PC-3 (cell line): Measurements from ENCODE around the gene CANT1. TPM values are rescaled to one million over a fixed set of nuclear protein-coding genes. Genes with fewer than 3 reads are reported as not detected.

ENCODE experiments used
- ATAC-seq: fragments of 200-7000 bp; cut with Tn5 transposase; 2 replicates; pipeline ENCODE4 v1.9.1; 2020; ENCODE audit warnings: mild to moderate bottlenecking, moderate library complexity
- BruUV-seq: library from RNA; stranded (reverse); fragments of 400-500 nt; replicated peaks from 2 replicates; lab custom pipeline; 2021; lab: Mats Ljungman, UMichigan
- CTCF ChIA-PET: fragments of 300-600 bp; sonication (Branson Sonifier 250); formaldehyde crosslinking; loops from one replicate; lab custom pipeline; 2022; ENCODE audit warnings: antibody characterized with exemption; lab: Charles Lee
- POLR2A ChIA-PET: fragments of 300-600 bp; sonication (Branson Sonifier 250); formaldehyde crosslinking; loops from one replicate; lab custom pipeline; 2022; ENCODE audit warnings: antibody characterized with exemption; ENCODE audit not compliant: unreplicated experiment; lab: Charles Lee
- DNase-seq: peaks from one replicate; pipeline ENCODE4 v3.0.0-alpha.2; 2015
- H2AFZ ChIP-seq: fragments of 300-600 bp; sonication (generic); 2 replicates; pipeline ENCODE4 v1.6.0; 2016; ENCODE audit warnings: antibody characterized with exemption, low read length
- H3F3A ChIP-seq: fragments of 300-600 bp; sonication (generic); one replicate; pipeline ENCODE4 v1.6.0; 2017; ENCODE audit warnings: antibody characterized with exemption, low read length, control low read depth, mild to moderate bottlenecking; ENCODE audit not compliant: unreplicated experiment
- H3K27ac ChIP-seq: fragments of 300-600 bp; sonication (generic); 2 replicates; pipeline ENCODE4 v1.5.1; 2016; ENCODE audit warnings: mild to moderate bottlenecking, low read length
- H3K27me3 ChIP-seq: fragments of 300-600 bp; sonication (generic); 2 replicates; pipeline ENCODE4 v1.6.1; 2016; ENCODE audit warnings: low read length, mixed read lengths
- H3K36me3 ChIP-seq: fragments of 300-600 bp; sonication (generic); 2 replicates; pipeline ENCODE4 v1.6.1; 2016; ENCODE audit warnings: low read depth, mixed run types, low read length, mixed read lengths
- H3K4me1 ChIP-seq: fragments of 300-600 bp; sonication (generic); 2 replicates; pipeline ENCODE4 v1.5.1; 2016; ENCODE audit warnings: low read length; ENCODE audit not compliant: insufficient read depth
- H3K4me2 ChIP-seq: fragments of 300-600 bp; sonication (generic); 2 replicates; pipeline ENCODE4 v1.6.0; 2016; ENCODE audit warnings: low read length
- H3K4me3 ChIP-seq: fragments of 300-600 bp; sonication (generic); 2 replicates; pipeline ENCODE4 v1.5.1; 2016; ENCODE audit warnings: mild to moderate bottlenecking, low read length, mixed read lengths
- H3K79me2 ChIP-seq: fragments of 300-600 bp; sonication (generic); 2 replicates; pipeline ENCODE4 v1.6.1; 2017; ENCODE audit warnings: low read length, mixed read lengths
- H3K9ac ChIP-seq: fragments of 300-600 bp; sonication (generic); 2 replicates; pipeline ENCODE4 v1.6.0; 2016; ENCODE audit warnings: mild to moderate bottlenecking, low read length
- H3K9me2 ChIP-seq: fragments of 300-600 bp; sonication (generic); replicated peaks from 2 replicates; pipeline ENCODE4 v1.6.1; 2016; ENCODE audit warnings: mixed run types, low read length, mixed read lengths
- H3K9me3 ChIP-seq: fragments of 300-600 bp; sonication (generic); 2 replicates; pipeline ENCODE4 v1.6.1; 2016; ENCODE audit warnings: low read length, mixed read lengths
- H4K20me1 ChIP-seq: fragments of 300-600 bp; sonication (generic); 2 replicates; pipeline ENCODE4 v1.6.1; 2016; ENCODE audit warnings: low read length, mixed read lengths
- EZH2 ChIP-seq: fragments of 300-600 bp; sonication (generic); IDR thresholded peaks from one replicate; pipeline ENCODE4 v1.6.1; 2017; ENCODE audit warnings: antibody characterized with exemption, mild to moderate bottlenecking, low read length; ENCODE audit not compliant: unreplicated experiment
- EZH2phosphoT487 ChIP-seq: fragments of 300-600 bp; sonication (generic); IDR thresholded peaks from 2 replicates; pipeline ENCODE4 v1.6.1; 2018; ENCODE audit warnings: mild to moderate bottlenecking, antibody characterized with exemption, low read length, borderline replicate concordance
- intact Hi-C: fragments of 100-400 bp; cut with micrococcal nuclease; formaldehyde crosslinking; loops from 2 replicates; pipeline ENCODE4 v1.9.0; 2023
- total RNA-seq: library from RNA; depleted of rRNA; stranded (reverse); fragments of >200 nt; gene quantifications from 2 replicates; pipeline ENCODE4 v1.2.3, GENCODE V29; 2014
- TF ChIP-seq, protein P1 (sequence below): fragments of 300-600 bp; sonication (generic); conservative IDR thresholded peaks from 2 replicates; pipeline ENCODE4 v1.5.1; 2017; ENCODE audit warnings: antibody characterized with exemption, low read depth, mild to moderate bottlenecking, low read length

Gene CANT1
- total RNA-seq, 1 experiment from 2014 or later = 191 TPM

DNA sequence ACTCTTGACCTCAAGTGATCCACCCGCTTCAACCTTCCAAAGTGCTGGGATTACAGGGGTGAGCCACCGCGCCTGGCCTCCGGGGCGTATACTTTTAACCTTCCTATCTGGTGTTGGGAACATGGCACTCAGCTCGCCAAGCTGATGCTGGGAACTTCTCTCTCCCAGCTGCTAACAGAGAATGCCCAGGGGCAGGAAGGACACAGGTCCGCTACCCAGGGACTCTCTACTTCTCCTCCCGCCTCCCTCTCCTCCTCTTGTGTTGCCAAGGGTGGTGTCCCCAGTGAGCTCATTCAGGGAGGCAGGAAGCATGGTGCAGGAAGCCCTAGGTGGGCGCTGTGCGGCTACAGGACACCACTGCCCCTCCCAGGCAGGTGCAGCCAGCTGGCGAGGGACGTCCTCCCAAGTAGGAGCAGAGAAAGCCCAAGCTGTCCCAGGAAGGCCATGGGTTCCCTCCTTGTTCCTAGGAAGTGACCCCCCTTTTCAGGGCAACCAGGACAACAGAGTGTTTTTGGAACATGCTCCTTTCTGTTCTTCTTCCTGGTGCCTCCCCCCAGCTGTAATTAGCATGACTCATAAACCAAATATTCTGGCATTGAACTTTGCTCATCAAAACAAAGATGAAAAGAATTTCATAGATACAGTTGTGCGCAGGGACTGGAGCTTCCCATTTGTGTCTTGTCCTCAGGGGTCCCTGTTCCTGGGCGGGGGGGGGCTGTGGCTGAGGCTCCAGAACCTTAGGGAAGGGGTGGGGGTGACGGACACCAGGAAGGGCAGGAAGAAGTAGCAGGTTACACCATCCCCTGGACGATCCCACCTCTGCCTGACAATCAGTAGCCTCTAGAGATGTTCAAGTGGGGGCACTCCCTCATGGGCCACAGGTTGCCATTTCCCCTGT, 17.1 kb upstream of the CANT1 start:
- H3K9me3 ChIP-seq = no peaks in the 10 kb centered on the region
- no peaks in the 10 kb centered on the region for H3F3A ChIP-seq
- peak; percentile 61 for ATAC-seq
- peaks cover 45% of the 10 kb centered on the region for H3K4me1 ChIP-seq
- no peaks in the 10 kb centered on the region for H3K27me3 ChIP-seq
- H2AFZ ChIP-seq = peak overlapping the region; percentile 58
- intact Hi-C loops = loop anchor here (1.0 kb wide), 1 partner anchor 10 kb away; no protein-coding TSS in a partner anchor
- CTCF ChIA-PET = interaction anchor here (0.5 to 2.5 kb wide), 6 partner anchors 10 to 19 kb away, joined by 4 to 32 read pairs (median 12); no protein-coding TSS in a partner anchor
- H3K4me3 ChIP-seq = peak overlapping the region; percentile 56
- H3K4me2 ChIP-seq = peak overlapping the region; percentile 81
- TF ChIP-seq, protein P1, sequence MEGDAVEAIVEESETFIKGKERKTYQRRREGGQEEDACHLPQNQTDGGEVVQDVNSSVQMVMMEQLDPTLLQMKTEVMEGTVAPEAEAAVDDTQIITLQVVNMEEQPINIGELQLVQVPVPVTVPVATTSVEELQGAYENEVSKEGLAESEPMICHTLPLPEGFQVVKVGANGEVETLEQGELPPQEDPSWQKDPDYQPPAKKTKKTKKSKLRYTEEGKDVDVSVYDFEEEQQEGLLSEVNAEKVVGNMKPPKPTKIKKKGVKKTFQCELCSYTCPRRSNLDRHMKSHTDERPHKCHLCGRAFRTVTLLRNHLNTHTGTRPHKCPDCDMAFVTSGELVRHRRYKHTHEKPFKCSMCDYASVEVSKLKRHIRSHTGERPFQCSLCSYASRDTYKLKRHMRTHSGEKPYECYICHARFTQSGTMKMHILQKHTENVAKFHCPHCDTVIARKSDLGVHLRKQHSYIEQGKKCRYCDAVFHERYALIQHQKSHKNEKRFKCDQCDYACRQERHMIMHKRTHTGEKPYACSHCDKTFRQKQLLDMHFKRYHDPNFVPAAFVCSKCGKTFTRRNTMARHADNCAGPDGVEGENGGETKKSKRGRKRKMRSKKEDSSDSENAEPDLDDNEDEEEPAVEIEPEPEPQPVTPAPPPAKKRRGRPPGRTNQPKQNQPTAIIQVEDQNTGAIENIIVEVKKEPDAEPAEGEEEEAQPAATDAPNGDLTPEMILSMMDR = peak; percentile 34; the same call in 1 of the 2 replicates
- no peak for TF ChIP-seq EZH2
- H3K9me2 ChIP-seq = no peaks in the 10 kb centered on the region
- DNase-seq = peak; percentile 95
- POLR2A ChIA-PET = interaction anchor here (0.6 to 1.4 kb wide), 5 partner anchors 10 to 919 kb away, joined by 3 to 25 read pairs (median 7); no protein-coding TSS in a partner anchor
- H3K27ac ChIP-seq = peak overlapping the region; percentile 85
- H3K36me3 ChIP-seq = no peaks in the 10 kb centered on the region
- H3K79me2 ChIP-seq = no peaks in the 10 kb centered on the region
- BruUV-seq = no TSS peak
- H3K9ac ChIP-seq = peak overlapping the region; percentile 56
- no peaks in the 10 kb centered on the region for H4K20me1 ChIP-seq

DNA sequence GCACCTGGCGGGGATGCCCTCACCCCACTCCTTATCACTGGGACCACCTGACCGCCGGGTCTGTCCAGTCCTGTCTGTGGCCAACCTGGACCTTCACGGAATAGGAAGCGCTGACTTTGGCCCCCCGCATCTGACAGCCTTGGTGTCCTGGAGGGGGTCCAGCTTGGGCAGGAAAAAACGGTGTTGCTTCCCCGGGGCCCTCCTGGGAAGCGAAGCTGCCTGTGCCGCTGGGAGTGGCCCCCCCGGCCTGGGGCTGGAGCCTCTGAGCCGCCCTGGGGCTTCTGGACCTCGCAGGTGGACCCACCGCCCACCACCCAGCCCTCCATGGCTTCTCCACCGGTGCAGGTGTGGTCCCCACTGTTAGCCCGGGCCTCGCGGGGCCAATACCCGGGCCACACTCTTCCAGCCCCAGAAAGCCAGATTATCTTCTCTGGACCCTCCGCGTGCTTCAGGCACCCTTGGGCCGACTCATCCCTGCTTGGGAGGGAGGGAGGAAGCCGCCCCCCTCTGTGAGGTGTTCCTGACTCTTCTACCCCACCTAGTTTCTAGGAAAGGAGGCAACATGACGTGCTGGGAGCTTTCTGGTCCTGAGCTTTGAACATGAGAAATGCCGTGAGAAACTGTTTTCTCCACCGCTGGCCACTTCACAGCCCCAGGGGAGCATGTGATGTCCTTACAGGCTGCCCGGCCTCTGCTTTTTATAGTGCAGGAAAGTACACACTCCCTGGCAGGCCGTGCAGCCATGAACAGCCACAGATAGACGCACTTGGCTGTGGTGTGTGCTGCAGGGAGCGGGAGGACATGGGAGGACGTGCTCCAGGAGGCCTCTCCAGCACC, 15.6 kb upstream of the CANT1 start:
- Histone ChIP-seq H3K9ac (peak overlapping the region; percentile 68), H3K36me3 (no peaks in the 10 kb centered on the region), H2AFZ (peak overlapping the region; percentile 94), H3K9me2 (no peaks in the 10 kb centered on the region), H3K4me3 (peak overlapping the region; percentile 80), H3K4me1 (peaks cover 57% of the 10 kb centered on the region), H3K79me2 (no peaks in the 10 kb centered on the region), H3K9me3 (no peaks in the 10 kb centered on the region), H3F3A (no peaks in the 10 kb centered on the region), H4K20me1 (no peaks in the 10 kb centered on the region), H3K27ac (peak overlapping the region; percentile 51), H3K27me3 (no peaks in the 10 kb centered on the region), H3K4me2 (peak overlapping the region; percentile 97)
- POLR2A ChIA-PET = interaction anchor here (1.0 kb wide), 1 partner anchor 29 kb away, joined by 8 read pairs; no protein-coding TSS in a partner anchor
- TSS peak; percentile 71 for BruUV-seq
- CTCF ChIA-PET = interaction anchor here (2.5 kb wide), 1 partner anchor 21 kb away, joined by 22 read pairs; no protein-coding TSS in a partner anchor
- intact Hi-C loops = no loop called here
- peak; percentile 14 for ATAC-seq
- TF ChIP-seq, protein P1 = no peak
- TF ChIP-seq EZH2 (no peak), EZH2phosphoT487 (no peak)
- peak; percentile 54 for DNase-seq
